Stimulated activated CD4-positive, alpha-beta T cell treated with anti-CD3 and anti-CD28 coated beads, Interleukin-2, amount 100 ng/mL, for 4 hours (primary cell): ENCODE measurements around the gene FAM222A.

ENCODE experiments used
- DNase-seq: peaks from one replicate; pipeline ENCODE4 v3.0.0-alpha.2; 2020; ENCODE audit warnings: low read depth

FAM222A gene

DNA sequence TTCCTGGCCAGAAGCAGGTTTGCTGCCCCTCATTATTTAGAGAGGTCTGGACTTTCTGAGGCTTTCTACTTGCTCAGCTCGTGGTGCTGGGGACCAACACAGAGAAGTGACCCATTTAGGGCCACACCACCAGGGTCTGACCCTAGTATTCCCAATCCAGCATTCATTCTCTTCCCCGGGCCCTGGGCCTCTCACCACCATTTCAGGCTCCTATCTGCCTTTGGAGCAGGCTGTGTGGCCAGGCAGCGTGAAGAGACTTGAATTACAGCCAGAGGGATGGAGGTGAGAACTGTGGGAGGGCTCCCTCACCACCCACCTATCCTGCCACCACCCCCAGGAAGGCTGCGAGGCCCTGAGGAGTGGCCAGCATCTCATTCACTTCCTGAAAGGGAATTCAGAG, 24.6 kb downstream of the FAM222A start:
- DNase-seq: no peak

DNA sequence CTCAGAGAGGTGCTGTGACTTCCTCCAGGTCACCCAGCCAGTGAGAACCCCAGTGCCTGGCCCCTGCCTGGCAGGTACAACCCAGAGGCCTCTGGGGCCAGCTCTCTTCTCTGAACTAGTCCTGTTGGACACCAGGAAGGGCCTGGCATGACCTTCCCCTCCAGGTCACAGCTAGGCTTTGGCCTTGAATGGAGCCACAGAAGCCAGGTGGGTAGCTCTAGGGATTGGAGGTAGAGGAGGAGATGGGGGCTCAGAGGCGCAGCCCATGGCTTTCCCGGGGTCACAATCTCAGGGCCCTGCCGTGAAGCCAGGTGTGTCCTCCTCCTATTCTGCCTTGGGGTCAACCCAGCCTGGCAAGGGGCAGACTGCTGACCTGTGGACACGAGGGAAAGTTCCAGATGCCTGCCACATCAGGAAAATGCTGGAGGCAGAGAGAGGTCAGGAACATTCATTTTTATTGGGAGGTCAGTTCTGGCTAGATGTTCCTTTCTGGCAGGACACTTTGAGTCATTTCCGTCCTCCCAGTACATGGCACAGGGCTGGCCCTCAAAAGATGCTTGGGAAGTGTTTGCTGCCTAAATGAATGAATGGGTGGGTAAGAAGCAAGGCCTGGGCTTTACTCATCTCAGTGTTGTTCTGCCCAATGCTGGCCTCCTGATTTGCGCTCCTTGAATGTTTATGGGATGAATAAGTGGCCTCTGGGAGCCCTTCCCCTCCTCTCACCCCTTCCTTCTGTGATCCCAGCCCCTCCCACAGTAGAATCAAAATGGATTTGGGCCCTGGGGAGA, 25.4 kb downstream of the FAM222A start:
- no peak for DNase-seq

GRCh38 chr12:109739747-109740693, 26.4 kb downstream of the FAM222A start:
- DNase-seq: no peak

DNA sequence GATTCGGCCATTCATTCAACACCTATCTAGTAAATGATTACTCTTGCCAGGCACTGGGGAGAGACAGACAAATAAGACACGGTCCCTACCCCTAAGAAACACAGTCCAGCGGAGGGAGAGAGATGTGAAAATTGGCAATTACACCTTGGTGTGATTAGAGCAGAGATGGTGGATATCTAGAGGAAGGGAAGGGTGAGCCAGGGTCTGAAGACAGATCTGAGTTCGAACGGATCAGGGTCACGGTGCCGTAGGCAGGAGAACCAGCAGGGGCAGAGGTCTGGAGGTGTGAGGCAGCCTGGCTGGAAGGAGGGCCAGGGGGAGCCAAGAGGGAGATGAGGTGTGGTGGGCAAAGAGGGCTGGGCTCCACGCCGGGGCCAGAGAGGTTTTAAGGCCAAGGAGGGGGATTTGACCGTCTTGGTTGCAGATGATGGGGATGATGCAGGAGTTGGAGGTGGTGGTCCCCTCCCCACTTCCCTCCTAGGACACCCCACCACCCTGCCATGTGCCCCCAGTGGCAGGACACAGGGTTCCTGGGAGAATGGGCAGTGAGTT, 27.1 kb downstream of the FAM222A start:
- no peak for DNase-seq

DNA sequence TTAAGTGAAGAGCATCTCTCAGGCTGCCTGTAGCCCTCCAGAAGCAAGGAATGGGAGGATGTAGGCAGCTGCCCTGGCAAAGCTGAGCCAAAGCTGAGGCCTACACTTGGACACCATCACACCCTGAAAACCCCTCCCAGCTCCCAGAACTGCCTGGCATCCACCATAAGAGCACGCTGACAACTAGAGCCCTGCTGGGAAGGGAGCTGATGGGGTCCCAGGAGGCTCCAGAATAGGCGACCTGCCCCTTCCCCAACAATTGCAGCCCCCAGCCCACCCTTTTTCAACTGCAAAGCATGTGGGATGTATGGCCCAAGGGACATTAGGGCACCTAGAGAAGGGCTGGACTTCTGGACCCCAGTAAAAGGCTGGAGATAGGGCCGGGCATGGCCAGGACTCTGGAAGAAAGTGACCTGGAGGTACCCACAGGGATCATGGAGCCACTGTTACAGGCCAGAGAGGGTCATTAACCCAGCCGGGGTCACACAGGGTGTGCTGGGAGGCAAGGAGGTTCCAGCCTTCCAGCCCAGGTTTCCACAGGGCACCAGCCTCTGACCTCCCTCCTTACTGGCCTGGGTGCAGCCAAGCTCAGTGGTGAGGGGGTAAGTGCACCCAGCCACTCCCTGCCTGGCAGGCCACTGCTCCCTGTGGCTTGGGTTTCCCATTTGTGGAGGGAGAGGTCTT, 27.8 kb downstream of the FAM222A start:
- DNase-seq: no peak

DNA sequence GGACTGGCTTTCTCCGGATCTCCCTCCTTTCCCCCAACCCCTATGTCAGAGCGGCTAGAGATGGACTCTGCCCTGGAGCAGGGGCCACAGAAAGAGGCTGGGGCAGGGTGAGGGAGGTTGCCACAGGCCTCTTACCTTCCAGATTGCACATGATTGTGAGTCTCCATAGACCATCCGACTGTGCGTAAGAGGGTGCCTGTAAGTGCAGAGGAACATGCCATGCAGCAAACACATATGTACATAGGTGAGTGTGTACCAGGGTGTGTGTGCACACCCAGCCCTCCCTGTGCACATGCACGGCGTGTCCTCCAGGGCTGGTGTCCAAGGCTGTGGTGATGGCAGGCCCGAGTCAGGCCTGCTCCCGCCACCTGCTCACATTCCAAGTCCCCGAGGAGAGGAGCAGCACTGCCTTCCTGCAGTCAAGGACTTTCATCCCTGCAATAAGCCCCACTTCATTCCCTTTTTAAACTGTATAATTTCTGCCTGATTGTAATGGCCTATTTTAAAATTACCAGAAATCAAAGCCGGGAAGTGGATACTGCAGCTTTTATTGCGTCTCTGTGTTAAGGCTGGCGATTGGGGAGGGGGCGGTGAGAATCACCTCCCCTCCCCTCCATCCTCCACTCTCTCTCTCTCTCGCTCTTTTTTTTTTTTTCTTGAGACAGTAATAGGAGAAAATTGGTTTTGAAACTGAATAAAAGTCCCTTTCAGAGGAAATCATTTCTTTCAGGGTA, 28.5 kb downstream of the FAM222A start:
- no peak for DNase-seq

DNA sequence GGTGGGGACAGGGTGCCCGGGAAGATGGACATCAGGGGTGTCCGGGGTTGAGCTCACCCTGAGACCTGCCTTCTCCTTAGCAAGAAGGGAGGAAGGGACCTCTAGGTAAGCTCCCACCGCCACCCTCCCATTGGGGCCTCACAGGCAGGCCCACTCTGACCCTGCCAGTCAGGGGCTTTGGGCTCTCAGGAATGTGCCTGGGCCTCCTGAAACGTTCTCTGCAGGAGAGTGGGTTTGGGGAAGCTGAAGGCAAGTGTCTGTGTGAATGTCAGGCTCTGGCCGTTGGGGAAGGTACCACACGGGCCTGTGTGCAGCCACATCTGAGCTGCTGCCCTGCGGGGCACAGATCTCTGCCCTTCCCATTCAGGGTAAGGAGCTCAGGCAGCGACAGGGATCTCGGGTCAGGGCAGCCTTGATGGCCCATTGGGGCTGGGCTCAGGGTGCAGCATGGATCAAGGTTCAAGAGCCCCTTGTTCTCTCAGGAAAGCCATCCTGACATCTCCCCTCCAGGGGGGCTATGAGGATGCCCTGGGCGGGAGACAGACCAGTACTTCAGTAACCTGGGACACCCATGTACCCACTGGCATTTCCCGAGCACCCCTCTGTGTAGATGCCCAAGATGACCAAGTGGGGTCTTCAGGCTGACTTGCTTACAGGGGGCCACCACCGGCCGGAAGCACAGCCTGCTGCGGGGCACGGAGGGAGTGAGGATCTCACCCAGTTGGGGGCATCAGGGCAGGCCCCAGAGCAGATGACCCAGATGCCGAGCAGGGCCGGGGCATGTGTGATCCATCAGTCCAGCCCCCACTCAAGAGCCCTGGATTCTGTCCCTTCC, 29.7 kb downstream of the FAM222A start:
- no peak for DNase-seq

DNA sequence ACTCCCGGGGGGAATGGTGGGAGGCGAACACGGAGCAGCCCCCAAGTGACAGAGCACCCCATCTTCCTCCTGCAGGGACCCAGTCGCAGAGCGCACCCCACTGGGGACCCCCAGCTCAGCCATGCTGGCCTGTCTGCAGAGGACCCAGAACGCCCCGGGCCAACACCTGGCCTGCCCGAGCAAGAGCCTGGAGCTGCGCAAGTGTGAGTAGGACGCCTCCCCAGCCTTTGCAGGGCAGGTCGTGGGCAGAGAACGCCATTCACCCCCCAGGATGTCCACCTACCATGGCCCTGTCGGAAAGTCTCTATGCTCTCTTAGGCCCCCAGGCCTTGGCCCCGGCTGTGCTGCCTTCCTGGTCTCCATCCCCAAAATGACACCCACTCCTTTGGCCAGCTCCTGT, 30.4 kb downstream of the FAM222A start:
- DNase-seq: no peak

GRCh38 chr12:109744986-109745942, 31.6 kb downstream of the FAM222A start:
- DNase-seq: no peak

GRCh38 chr12:109752117-109753053, 38.8 kb downstream of the FAM222A start:
- DNase-seq: no peak

GRCh38 chr12:109753054-109753401, 39.4 kb downstream of the FAM222A start:
- DNase-seq: no peak

GRCh38 chr12:109753959-109754358, 40.3 kb downstream of the FAM222A start:
- DNase-seq: no peak

DNA sequence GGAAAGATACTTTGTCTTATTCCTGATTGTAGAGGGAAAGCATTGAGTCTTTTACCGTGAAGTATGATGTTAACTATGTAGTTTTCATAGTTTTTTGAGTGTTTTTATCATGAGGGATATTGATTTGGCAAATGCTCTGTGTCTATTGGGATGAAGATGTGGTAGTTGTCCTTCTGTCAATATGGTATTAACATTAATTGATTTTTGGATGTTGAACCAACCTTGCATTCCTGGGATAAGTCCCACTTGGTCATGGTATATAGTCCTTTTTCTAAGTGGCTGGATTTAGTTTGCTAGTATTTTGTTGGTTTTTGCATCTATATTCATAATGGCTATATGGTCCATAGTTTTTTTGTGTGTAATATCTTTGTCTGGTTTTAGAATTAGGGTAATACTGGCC, 42.8 kb downstream of the FAM222A start:
- no peak for DNase-seq

- no peak for DNase-seq
Measured at GRCh38 chr12:109757671-109758265, 44.1 kb downstream of the FAM222A start.

- no peak for DNase-seq
Measured at GRCh38 chr12:109758426-109759420, 45.1 kb downstream of the FAM222A start.

GRCh38 chr12:109759595-109759994, 46.0 kb downstream of the FAM222A start:
- DNase-seq: no peak
